Esophagus squamous epithelium (tissue), 4 donors: Measurements from ENCODE around the gene ZNF784.

Experiments
- CTCF ChIP-seq, 6 experiments: fragments of 450-650 bp in 4 of 6; fragments of 200-600 bp in 2 of 6; sonication (generic) in 2 of 6; IDR thresholded peaks; one replicate each; pipeline ENCODE4 v1.5.1; 2016 to 2019; ENCODE audit warnings: antibody characterized with exemption in 6 of 6, mild to moderate bottlenecking in 4 of 6, moderate library complexity in 4 of 6
- POLR2A ChIP-seq, 4 donors: fragments of 450-650 bp; IDR thresholded peaks; one replicate each; pipeline ENCODE4 v1.6.1; 2017; ENCODE audit warnings: antibody characterized with exemption in 4 of 4, mild to moderate bottlenecking in 4 of 4, moderate library complexity in 3 of 4

GRCh38 chr19:55667006-55667381 lies 42.6 kb upstream of the ZNF784 start:
- no peak for TF ChIP-seq CTCF (IDR thresholded peaks at IDR 0.05)
- no peak for TF ChIP-seq POLR2A (IDR thresholded peaks at IDR 0.05)
